HG03159 (cell line): ENCODE data around the gene ACAD10.
"Not testable (repeated sequence)": the region's sequence is repeated elsewhere in the genome, so short reads cannot be mapped to it uniquely, and the experiment has no call there.

Experiments
- ATAC-seq: cut with Tn5 transposase; IDR thresholded peaks from one replicate; pipeline ENCODE4 v1.9.1; 2021; ENCODE audit warnings: mild to moderate bottlenecking, moderate library complexity; ENCODE audit not compliant: unreplicated experiment

ACAD10 gene

DNA sequence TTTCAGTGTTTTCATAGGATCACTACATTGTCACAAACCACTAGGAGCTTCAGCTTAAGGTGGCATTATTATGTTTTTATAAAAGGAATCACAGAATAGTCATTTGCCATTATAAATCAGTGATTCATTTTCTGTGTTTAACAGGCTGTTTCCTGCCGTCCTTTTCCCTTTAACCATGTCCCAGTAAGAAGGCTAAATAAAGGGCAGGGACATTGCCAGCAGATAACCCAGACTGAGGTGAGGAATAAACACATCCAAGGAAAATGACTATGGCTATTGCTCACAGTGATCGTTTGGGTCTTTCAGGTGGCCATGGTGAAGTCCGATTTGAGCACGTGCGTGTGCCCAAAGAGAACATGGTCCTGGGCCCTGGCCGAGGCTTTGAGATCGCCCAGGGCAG lies 63.0 kb downstream of the ACAD10 start:
- ATAC-seq: no peak

DNA sequence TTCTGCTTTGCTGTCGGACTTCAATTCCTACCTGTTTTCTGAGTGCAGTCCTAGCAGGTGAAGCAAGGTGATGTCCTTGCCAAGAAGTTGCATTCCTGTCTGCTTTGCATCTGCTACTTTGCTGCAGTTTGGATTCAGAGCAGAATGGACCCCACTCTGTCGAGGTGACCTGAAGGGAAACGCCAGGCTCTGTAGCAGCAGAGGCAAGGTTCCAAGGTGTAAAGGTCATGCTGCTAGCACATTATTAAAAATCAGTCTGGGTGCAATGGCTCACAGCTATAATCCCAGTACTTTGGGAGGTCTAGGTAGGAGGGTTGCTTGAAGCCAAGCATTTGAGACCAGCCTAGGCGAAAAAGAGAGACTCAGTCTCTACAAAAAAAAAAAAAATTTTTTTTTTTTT lies 63.5 kb downstream of the ACAD10 start:
- ATAC-seq: no peak

DNA sequence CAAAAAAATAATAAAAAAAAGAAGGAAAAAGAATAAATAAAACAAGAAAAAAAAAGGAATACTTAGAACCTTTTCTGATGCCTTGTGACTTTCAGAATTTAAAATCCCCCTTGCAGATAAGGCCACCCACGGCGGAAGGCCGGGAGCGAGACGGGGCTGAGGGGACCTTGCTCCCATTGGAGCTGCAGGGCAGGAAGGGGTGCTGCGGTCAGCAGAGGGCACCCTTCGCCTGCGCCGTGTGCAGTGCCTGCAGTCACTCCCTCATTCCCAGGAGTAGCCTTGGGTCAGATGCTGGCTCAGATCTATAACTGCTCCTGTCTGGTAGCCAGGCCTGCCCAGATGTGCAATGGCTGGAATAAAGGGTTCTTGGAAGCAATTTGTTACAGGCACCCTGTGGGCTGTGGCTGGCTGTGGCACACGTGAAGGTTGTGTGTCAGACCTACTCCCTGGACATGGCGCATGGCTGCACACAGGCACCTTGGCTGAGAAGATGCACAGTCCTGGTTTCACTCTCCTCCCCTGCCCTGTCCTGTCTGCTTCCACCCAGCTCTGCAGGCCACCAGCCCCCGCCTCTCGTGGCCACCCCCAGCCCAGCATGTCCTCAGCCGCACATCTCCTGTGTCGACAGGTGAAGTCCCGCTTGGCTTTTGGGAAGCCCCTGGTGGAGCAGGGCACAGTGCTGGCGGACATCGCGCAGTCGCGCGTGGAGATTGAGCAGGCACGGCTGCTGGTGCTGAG lies 67.5 kb downstream of the ACAD10 start:
- ATAC-seq: no peak

DNA sequence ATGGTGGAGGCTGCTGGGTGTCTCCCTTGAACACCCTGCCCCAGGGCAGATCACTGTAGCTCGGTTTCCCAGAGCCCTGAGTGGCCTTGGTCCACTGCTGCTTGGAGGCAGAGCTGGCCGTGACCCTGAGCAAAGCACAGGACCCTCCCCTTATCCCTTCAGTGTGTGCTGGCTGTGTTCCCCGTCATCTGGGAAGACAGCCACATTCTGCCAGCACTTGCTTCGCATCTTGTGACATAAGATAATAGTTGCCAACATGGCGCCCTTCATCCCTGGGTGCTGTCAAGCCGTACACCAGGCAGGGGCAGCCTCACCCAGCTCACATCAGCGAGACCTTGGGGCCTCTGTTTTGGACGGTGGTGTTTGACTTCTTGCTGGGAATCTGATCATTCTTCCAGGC lies 68.8 kb downstream of the ACAD10 start:
- no peak for ATAC-seq

DNA sequence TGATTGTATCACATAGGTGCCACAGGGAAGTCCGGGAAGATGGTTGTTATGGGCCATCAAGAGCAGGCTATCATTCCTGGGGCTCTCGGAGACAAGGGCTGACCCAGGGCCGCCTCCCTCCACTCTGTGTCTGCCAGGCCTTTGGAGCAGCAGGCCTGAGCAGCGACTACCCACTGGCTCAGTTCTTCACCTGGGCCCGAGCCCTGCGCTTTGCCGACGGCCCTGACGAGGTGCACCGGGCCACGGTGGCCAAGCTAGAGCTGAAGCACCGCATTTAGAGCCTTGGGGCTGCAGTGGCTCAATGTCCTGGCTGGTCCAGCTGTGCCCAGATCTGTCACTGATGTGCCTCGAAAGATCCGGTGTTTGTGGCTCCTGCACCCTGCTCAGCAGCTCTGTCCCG lies 70.3 kb downstream of the ACAD10 start:
- no peak for ATAC-seq

DNA sequence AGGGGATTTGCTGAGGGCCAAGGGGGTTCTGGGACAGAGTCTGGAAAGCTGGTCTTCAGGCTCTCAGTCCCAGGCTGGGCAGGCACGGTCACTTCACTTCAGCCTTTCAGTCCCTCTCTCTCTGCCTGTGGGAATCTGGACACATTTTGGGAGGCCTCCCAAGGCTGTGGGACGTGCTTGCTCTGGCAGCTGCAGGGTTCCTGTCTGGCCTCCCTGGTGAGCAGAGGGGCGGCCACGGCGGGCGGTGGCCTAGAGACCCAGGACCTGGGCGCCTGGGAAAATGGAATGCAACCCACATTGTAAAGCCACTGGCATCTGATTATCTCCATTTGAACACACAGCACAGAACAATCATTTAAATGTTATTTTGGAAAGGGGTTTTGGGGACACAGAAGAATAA lies 70.8 kb downstream of the ACAD10 start:
- no peak for ATAC-seq

DNA sequence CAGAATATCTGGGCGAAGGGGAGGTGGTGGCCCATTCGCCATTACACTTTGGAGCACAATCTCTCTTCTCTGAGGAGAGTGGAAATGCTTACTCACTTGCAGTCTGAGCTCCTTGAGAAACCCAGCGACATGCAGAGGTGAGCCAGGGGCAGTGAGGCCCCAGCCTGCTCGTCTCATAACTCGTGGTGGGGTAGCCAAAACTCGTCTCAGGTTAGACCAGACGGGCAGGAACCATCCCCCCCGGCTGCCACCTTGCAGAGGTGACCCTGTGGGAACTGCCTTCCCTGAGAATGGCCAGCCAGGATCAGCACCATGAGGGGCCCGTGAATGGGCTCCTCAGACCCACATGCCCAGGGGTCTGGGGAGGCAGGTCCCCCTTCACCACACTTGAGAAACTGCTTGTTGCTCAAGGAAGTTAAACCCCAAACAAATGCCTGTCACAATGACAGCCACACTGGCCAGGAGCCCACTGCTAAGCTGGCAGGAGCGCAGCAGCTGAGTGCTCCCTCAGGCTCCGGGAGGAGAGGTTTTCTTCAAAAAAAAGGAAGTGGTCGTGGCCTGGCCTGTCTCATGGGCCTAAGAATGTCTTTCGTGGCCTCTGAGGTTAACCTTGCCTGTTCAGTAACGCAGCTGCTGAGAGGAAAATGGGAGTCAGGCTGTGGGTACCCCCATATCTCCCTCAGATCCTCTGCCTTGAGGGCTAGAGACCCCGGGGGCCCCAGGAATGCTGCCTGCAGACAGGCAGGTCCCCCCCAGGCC lies 71.7 kb downstream of the ACAD10 start:
- peak; percentile 45 for ATAC-seq

DNA sequence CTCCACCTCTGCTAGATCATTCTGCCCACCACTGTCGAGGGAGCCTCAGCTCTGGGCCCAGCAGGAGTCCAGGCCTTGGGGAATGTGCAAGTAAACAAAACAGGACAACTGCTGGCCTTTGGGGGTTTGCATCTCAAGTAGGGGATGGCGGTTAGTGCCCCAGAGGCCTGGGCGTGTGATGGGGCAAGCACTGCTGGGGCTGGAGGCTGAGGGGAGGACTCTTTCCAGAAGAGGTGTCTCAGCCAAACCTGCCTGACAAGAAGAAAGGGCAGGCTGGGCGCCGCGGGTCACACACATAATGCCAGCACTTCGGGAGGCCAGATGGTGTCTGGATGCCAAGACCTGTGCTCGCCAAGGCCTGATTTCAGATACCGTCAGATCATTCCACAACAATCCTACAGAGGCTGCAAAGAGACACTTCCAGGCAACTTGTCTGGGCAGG lies 72.3 kb downstream of the ACAD10 start:
- ATAC-seq: no peak

DNA sequence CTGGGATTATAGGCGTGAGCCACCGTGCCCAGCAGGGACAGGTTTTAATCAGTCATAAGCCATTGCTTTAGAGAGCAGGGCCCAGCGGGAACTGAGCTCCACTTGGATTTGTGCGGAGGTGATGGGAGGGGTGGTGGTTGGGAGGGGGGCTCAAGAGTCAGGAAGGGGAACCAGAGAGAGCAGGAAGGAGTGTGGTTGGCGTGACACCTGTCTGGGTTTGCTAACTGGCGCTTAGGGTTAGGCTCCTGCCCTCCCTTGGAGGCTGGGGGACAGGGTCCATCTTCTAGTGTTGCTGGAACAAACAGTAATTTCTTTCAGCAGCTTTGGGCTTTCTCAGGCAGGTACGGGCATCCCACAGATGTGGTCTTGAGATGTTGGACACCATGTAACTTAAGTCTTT lies 73.4 kb downstream of the ACAD10 start:
- no peak for ATAC-seq

DNA sequence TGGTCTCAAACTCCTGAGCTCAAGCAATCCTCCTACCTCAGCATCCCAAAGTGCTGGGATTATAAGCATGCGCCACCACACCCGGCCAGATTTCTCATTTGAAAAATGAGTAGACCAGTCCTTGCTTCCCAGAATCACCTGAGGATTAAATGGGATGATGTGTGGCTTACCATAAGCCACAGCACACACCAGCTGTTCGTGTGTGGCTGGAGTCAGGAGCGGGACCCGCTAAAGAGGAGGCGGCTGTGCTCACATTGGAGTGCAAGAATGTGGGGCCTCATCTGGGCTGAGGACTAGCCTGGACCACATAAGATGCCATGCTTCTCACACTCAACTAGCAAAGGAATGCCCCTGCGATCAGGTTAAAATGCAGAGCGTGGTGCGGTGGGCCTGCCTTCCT lies 74.1 kb downstream of the ACAD10 start:
- no peak for ATAC-seq

DNA sequence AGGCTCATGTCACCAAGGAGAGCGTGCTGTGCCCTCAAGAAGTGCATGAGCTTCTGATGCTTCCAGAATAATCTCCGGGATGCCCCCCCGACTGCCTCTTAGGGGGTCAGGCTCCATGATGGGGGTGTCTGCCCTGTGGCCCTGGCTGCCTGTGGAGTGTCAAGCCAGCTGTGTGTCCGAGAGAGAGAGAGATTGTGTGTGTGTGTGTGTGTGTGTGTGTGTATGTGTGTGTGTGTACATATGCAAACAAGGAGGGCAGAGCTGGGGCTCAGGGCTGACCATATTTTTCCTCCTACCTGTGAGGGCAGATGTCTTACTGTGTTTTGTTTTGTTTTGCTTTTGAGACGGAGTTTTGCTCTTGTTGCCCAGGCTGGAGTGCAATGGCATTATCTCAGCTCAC lies 75.2 kb downstream of the ACAD10 start:
- ATAC-seq: no peak

DNA sequence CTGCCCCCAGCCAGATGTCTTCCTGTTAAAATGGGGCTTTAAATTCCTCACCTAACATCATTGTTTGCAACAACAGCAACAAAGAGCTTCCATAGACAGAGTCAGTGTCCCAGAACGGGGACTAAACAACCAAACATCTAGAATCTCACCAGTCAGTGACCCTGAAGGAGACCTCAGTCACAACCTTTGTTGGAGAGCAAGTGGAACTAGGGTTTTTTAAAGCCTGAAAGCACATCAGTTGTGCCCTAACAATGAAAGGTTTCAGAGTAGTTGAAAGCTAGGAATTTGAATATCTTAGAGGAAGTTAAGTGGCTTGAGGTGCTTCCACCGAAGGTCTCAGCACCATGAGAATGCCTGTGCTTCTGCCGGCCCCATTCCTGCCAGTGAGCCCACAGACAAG lies 75.9 kb downstream of the ACAD10 start:
- no peak for ATAC-seq

DNA sequence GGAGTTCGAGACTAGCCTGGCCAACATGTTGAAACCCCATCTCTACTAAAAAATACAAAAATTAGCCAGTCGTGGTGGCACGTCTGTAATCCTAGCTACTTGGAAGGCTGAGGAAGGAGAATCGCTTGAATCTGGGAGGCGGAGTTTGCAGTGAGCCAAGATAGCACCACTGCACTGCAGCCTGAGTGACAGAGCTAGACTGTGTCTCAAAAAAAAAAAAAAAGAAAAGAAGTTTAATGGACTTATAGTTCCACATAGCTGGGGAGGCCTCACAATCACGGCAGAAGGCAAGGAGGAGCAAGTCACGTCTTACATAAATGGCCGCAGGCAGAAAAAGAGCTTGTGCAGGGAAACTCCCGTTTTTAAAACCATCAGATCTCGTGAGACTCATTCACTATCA lies 77.7 kb downstream of the ACAD10 start:
- ATAC-seq: not testable (repeated sequence)

DNA sequence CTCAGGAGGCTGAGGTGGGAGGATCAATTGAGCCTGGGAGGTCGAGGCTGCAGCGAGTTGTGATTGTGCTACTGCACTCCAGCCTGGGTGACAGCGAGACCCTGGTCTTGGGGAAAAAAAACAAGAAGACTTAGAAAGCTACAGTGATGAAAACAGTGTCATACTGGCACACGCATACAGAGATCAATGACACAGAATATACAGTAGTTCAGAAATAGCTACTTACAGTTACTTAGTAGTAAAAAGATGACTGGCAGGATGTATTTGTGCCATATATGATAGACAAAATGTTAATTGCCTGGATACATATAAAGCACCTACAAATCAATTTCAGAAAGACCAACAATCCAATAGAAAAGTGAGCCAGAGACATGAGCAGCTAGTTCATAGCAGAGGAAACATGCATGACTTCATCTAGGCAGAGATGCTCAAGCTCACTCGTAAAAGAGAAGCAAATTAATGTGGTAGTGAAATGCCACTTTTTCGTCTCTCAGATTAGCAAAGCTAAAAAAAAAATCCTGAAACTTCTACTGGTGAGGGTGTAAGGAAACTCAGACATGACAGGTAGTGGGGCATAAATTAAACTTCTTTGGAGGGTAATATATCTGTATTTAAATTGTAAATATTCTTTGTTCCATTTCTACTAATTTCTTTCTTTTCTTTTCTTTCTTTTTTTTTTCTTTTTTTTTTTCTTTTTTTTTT lies 78.4 kb downstream of the ACAD10 start:
- ATAC-seq: no peak

DNA sequence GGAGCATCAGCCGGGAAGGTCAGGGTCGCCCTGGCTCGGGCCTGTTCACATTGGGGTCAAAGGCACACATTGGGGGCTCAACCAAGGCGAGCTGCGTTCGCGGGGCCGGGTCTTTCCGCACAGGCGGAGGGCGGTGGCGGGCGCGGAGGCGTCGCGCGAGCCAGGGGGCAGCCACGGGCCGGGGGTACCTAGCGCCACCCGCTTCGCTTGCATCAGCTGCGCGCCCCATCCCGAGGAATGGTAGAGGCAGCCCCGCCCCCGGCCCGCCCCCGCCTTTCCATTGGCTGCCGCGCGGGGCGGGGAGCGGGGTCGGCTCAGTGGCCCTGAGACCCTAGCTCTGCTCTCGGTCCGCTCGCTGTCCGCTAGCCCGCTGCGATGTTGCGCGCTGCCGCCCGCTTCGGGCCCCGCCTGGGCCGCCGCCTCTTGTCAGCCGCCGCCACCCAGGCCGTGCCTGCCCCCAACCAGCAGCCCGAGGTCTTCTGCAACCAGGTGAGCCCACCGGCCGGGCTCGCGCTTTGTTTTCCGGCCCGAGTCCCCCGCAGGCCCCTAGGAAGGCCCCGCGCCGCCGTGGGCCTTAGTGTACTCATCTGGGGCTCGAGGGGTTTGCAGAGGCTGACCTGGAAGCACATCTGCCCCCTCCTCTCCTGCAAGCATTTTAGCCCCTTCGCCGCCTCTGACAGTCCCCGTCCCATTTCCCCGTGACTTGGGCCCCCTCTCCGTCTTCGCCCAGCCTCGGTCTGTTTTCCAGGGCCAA lies 80.9 kb downstream of the ACAD10 start, which contains the start of gene ALDH2:
Gene ALDH2, plus strand, starts transcription at position 326 of the 754 bp plus-strand sequence. Its CDS starts 50 bp downstream, at position 376.
- ATAC-seq: no peak

DNA sequence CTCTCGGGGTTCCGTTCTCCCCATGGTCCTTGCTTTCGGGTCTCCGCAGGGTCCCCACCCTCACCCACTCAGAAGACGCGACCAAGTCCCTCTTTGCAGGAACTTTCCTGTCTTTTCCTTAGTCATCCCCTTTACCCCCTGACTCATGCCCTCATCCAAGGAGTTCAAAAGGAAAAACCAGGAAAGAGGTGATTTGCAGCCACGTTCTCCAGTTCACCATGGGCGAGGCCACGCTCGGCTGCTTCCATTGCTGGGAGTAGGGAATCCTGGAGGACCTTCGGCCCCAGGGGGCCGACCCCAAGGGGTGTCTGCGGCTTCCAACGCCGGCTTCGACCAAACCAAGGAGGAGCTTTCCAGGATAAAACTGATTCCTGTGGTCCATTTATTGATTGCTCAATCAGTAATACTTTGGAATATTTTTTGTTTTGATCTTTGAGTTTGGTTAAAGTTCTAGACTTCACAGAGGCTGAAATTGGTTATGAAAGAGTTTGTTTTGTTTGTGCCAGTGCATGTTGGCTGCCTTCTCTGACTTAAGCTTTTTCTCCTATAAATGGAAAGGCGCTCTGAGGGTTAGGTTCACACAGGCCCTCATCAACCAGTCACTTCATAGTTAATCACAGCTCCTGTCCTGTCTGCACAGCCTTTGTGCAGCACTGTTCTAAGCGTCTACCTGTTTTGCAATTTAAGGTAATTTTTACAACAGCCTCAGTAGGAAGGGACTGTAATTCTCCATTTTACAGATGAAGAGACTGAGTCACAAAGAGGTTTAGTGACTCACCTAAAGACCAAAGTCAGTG lies 81.7 kb downstream of the ACAD10 start:
- no peak for ATAC-seq

DNA sequence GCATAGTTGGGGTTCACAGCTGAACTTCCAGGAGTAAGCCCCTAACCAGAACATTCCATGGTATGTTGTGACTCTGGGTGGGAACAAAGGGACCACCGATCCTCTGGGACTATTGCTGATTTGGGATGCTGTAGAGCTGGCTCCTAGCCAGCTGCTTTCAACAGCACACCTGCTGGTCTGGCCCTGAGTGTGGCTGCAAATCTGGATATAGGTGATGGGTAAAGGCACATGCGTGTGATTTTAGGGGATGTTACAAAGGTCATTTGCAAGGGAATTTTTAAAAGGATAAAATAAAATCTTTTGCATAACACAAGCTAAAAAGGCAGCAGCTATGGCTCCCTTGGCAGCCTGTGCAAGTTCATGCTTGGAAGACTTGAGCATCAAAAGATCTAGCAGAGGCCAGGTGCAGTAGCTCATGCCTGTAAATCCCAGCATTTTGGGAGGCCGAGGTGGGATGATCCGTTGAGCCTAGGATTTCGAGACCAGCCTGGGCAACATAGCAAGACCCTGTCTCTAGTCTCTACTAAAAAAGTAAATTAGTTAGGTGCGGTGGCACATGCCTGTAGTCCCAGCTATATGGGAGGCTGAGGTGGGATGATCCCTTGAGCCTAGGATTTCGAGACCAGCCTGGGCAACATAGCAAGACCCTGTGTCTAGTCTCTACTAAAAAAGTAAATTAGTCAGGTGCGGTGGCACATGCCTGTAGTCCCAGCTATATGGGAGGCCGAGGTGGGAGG lies 82.5 kb downstream of the ACAD10 start:
- ATAC-seq: no peak

DNA sequence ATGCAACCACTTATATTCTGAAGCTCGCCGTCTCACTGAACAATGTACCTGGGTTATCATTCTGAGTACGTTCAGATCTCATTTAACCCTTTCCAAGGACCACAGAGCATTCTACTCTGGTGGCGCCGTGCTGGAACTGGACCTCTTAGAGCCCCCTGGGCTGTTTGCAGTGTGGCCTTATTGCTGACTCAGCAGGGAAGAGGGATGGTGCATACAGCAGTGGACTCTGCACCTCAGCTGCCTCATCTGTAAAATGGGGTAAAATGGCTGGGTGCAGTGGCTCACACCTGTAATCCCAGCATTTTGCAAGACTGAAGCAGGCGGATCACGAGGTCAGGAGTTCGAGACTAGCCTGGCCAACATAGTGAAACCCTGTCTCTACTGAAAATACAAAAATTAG lies 83.7 kb downstream of the ACAD10 start:
- ATAC-seq: no peak

DNA sequence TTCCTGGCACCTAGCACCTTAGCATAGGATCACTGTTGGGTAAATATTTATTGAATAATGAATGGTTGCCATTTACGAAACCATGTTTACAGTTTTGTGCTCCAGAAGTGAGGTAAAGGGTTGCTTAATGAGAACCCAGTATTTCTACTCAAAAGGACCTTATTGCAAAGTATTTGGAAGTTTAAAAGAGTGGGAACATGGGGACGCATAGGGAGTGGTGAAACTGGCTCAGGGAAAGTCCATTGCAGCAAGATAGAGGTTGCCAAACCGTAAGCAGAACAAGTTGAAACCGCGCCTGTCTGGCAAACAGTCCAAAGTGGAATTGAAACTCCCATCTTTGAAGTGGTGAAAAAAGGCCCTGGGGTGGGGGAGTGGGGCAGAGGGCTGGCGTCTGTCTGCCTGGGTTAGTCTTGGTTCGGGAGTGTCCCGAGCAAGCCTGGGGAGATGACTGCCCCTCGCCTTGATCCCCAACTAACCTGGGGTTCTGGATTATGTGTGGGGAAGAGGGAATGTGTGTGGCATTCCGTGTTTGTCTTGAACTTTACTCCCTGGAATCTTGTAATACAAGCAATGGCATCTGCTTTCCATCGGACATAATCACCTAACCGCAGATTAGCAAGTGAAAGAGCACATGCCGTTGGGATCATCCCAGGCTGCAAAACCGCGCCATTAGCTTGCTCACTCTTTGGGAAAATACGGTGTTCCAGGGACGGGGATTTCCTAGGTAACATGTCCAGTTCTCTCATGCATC lies 88.1 kb downstream of the ACAD10 start:
- no peak for ATAC-seq
